GM23338 (cell line): ENCODE results near the gene AKAP8L. TPM values are rescaled to one million over a fixed set of nuclear protein-coding genes. Genes with fewer than 3 reads are reported as not detected.

Experiments used
- ATAC-seq: fragments of 200-7000 bp; cut with Tn5 transposase; 3 replicates; pipeline ENCODE4 v1.9.1; 2020
- DNase-seq: peaks from one replicate; pipeline ENCODE4 v3.0.0-alpha.2; 2015; ENCODE audit warnings: low spot score
- H2AFZ ChIP-seq: fragments of 200-600 bp; sonication (generic); 2 replicates; pipeline ENCODE4 v1.8.0; 2016; ENCODE audit warnings: antibody characterized with exemption, mild to moderate bottlenecking, moderate library complexity
- H3F3A ChIP-seq: fragments of 200-600 bp; sonication (generic); replicated peaks from 2 replicates; pipeline ENCODE4 v1.8.0; 2017; ENCODE audit warnings: antibody characterized with exemption, mixed run types, low read depth
- H3K27ac ChIP-seq: fragments of 200-600 bp; sonication (generic); 2 replicates; pipeline ENCODE4 v1.6.1; 2016; ENCODE audit warnings: low read depth
- H3K27me3 ChIP-seq: fragments of 200-600 bp; sonication (generic); 2 replicates; pipeline ENCODE4 v1.8.0; 2016; ENCODE audit warnings: mild to moderate bottlenecking, mixed run types, moderate library complexity; ENCODE audit not compliant: insufficient read depth
- H3K36me3 ChIP-seq: fragments of 200-600 bp; sonication (generic); 2 replicates; pipeline ENCODE4 v1.8.0; 2016; ENCODE audit warnings: mild to moderate bottlenecking; ENCODE audit not compliant: insufficient read depth
- H3K4me1 ChIP-seq: fragments of 200-600 bp; sonication (generic); 2 replicates; pipeline ENCODE4 v1.8.0; 2016; ENCODE audit warnings: mild to moderate bottlenecking, moderate library complexity; ENCODE audit not compliant: insufficient read depth
- H3K4me2 ChIP-seq: fragments of 200-600 bp; sonication (generic); 2 replicates; pipeline ENCODE4 v1.7.1; 2017; ENCODE audit warnings: mixed run types
- H3K4me3 ChIP-seq: fragments of 200-600 bp; sonication (generic); 2 replicates; pipeline ENCODE4 v1.6.1; 2016; ENCODE audit warnings: mixed run types
- H3K79me2 ChIP-seq: fragments of 200-600 bp; sonication (generic); replicated peaks from 2 replicates; pipeline ENCODE4 v1.8.0; 2017; ENCODE audit warnings: mild to moderate bottlenecking; ENCODE audit not compliant: insufficient read depth
- H3K9me2 ChIP-seq: fragments of 200-600 bp; sonication (generic); 2 replicates; pipeline ENCODE4 v1.8.0; 2017; ENCODE audit not compliant: insufficient read depth
- H4K20me1 ChIP-seq: fragments of 200-600 bp; sonication (generic); replicated peaks from 2 replicates; pipeline ENCODE4 v1.8.0; 2017; ENCODE audit warnings: mild to moderate bottlenecking; ENCODE audit not compliant: insufficient read depth
- H3K27ac Mint-ChIP-seq: 2 replicates; pipeline ENCODE4 v1.8.0; 2020; ENCODE audit warnings: inconsistent platforms, mild to moderate bottlenecking, moderate library complexity, mixed read lengths
- H3K27me3 Mint-ChIP-seq: 3 replicates; pipeline ENCODE4 v1.8.0; 2022; ENCODE audit warnings: low read depth, mild to moderate bottlenecking, moderate library complexity, mixed read lengths, inconsistent platforms; ENCODE audit not compliant: insufficient read depth, poor library complexity
- H3K36me3 Mint-ChIP-seq: 3 replicates; pipeline ENCODE4 v1.8.0; 2021; ENCODE audit warnings: low read depth, mild to moderate bottlenecking, inconsistent platforms, moderate library complexity, mixed read lengths
- H3K4me1 Mint-ChIP-seq: 3 replicates; pipeline ENCODE4 v1.8.0; 2020; ENCODE audit warnings: mild to moderate bottlenecking, inconsistent platforms, mixed read lengths
- H3K4me3 Mint-ChIP-seq: 3 replicates; pipeline ENCODE4 v1.8.0; 2021; ENCODE audit warnings: moderate library complexity, mild to moderate bottlenecking, inconsistent platforms, mixed read lengths
- H3K9me3 Mint-ChIP-seq: 3 replicates; pipeline ENCODE4 v1.8.0; 2020; ENCODE audit warnings: moderate library complexity, mild to moderate bottlenecking, inconsistent platforms, mixed read lengths
- CREB1 ChIP-seq: fragments of 250-450 bp; sonication (Bioruptor Pico); IDR thresholded peaks from 2 replicates; pipeline ENCODE4 v1.5.0; 2020; ENCODE audit warnings: low read depth, mild to moderate bottlenecking, moderate library complexity
- EZH2 ChIP-seq: fragments of 200-600 bp; sonication (generic); IDR thresholded peaks from one replicate; pipeline ENCODE4 v1.8.0; 2017; ENCODE audit warnings: antibody characterized with exemption, mild to moderate bottlenecking, low read depth; ENCODE audit not compliant: unreplicated experiment
- EZH2phosphoT487 ChIP-seq: fragments of 200-600 bp; sonication (generic); IDR thresholded peaks from one replicate; pipeline ENCODE4 v1.8.1; 2018; ENCODE audit warnings: antibody characterized with exemption; ENCODE audit not compliant: unreplicated experiment
- JUNB ChIP-seq: IDR thresholded peaks from one replicate; pipeline ENCODE4 v1.6.1; 2016; ENCODE audit warnings: antibody characterized with exemption; ENCODE audit not compliant: unreplicated experiment
- NANOG ChIP-seq: IDR thresholded peaks from 2 replicates; pipeline ENCODE4 v1.6.1; 2016; ENCODE audit warnings: antibody characterized with exemption, borderline replicate concordance
- POLR2AphosphoS5 ChIP-seq: IDR thresholded peaks from 2 replicates; pipeline ENCODE4 v1.6.1; 2016; ENCODE audit warnings: antibody characterized with exemption, low read depth
- STAT1 ChIP-seq: IDR thresholded peaks from one replicate; pipeline ENCODE4 v1.6.1; 2016; ENCODE audit warnings: antibody characterized with exemption; ENCODE audit not compliant: unreplicated experiment
- ZNF114 ChIP-seq: fragments of 250-450 bp; sonication (Bioruptor Pico); IDR thresholded peaks from 2 replicates; pipeline ENCODE4 v1.5.0; 2020; ENCODE audit warnings: mild to moderate bottlenecking, moderate library complexity
- ZNF331 ChIP-seq: fragments of 250-450 bp; sonication (Bioruptor Pico); IDR thresholded peaks from 2 replicates; pipeline ENCODE4 v1.5.0; 2020; ENCODE audit warnings: low read depth, mild to moderate bottlenecking, moderate library complexity
- polyA plus RNA-seq: library from polyadenylated mRNA; unstranded; fragments of >200 nt; fragmentation: Nextera tagmentation; extraction: Ambion mirVana; gene quantifications from 2 replicates; pipeline ENCODE4 v1.2.1, GENCODE V29; 2016
- total RNA-seq: library from RNA; depleted of rRNA; stranded (reverse); fragments of >200 nt; shearing (Covaris generic); gene quantifications from 2 replicates; pipeline ENCODE4 v1.2.3, GENCODE V29; 2014
- TF ChIP-seq, protein P1 (sequence below): fragments of 250-450 bp; sonication (Bioruptor Pico); IDR thresholded peaks from 2 replicates; pipeline ENCODE4 v1.5.0; 2020; ENCODE audit warnings: mild to moderate bottlenecking, moderate library complexity
- TF ChIP-seq, protein P2 (sequence below): IDR thresholded peaks from one replicate; pipeline ENCODE4 v1.6.1; 2018; ENCODE audit warnings: antibody characterized with exemption; ENCODE audit not compliant: unreplicated experiment
- TF ChIP-seq, protein P3 (sequence below), 2 experiments: fragments of 200-600 bp in 1 of 2; sonication (generic) in 1 of 2; conservative IDR thresholded peaks; 2 replicates each; pipeline versions ENCODE4 v1.5.1 to v1.6.1; 2016 to 2017; ENCODE audit warnings: antibody characterized with exemption in 2 of 2, low read depth in 2 of 2, mild to moderate bottlenecking in 2 of 2, moderate library complexity in 1 of 2
- TF ChIP-seq, protein P4 (sequence below): IDR thresholded peaks from 2 replicates; pipeline ENCODE4 v1.6.1; 2016; ENCODE audit warnings: antibody characterized with exemption

The AKAP8L gene
- total and polyA plus RNA-seq, 2 experiments from 2014 or later, result 78.8 to 165 TPM

DNA sequence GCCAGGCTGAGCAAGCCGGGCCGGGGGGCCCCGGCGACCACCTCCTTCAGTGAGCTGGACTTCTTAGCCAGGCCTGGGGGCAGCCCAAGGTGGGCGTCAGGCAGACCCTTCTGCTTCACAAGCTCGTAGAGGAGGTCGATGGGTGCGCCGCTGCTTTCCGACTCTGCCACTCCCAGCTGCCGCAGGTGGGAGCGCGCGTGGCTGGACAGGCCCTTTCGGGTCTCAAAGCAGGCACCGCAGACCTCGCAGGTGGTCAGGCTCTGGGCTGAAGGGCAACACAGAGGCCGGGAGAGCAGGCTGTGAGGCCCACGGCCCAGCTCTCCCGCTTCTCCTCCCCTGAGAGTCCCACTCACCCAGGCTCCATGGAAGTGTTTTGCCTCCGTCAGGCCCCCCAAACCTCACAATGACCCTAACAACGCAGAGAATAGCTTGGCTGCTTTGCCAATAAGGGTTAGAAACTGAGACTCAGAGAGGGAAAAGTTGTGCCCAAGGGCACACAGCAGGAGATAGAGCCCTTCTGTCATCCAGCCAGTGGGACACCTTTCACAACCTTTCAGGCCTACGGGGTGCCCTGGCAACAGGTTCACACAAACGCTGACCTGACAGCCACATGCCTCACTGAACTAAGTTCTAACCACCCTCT, 11.2 kb upstream of the AKAP8L start:
- H3K4me1 ChIP-seq, result 0 out of 2 replicates have a peak, but pooled peaks cover 6% of the 10 kb centered on the region
- H3F3A ChIP-seq, result peaks cover 4% of the 10 kb centered on the region; the same call in 1 of the 2 replicates
- TF ChIP-seq, protein P1, sequence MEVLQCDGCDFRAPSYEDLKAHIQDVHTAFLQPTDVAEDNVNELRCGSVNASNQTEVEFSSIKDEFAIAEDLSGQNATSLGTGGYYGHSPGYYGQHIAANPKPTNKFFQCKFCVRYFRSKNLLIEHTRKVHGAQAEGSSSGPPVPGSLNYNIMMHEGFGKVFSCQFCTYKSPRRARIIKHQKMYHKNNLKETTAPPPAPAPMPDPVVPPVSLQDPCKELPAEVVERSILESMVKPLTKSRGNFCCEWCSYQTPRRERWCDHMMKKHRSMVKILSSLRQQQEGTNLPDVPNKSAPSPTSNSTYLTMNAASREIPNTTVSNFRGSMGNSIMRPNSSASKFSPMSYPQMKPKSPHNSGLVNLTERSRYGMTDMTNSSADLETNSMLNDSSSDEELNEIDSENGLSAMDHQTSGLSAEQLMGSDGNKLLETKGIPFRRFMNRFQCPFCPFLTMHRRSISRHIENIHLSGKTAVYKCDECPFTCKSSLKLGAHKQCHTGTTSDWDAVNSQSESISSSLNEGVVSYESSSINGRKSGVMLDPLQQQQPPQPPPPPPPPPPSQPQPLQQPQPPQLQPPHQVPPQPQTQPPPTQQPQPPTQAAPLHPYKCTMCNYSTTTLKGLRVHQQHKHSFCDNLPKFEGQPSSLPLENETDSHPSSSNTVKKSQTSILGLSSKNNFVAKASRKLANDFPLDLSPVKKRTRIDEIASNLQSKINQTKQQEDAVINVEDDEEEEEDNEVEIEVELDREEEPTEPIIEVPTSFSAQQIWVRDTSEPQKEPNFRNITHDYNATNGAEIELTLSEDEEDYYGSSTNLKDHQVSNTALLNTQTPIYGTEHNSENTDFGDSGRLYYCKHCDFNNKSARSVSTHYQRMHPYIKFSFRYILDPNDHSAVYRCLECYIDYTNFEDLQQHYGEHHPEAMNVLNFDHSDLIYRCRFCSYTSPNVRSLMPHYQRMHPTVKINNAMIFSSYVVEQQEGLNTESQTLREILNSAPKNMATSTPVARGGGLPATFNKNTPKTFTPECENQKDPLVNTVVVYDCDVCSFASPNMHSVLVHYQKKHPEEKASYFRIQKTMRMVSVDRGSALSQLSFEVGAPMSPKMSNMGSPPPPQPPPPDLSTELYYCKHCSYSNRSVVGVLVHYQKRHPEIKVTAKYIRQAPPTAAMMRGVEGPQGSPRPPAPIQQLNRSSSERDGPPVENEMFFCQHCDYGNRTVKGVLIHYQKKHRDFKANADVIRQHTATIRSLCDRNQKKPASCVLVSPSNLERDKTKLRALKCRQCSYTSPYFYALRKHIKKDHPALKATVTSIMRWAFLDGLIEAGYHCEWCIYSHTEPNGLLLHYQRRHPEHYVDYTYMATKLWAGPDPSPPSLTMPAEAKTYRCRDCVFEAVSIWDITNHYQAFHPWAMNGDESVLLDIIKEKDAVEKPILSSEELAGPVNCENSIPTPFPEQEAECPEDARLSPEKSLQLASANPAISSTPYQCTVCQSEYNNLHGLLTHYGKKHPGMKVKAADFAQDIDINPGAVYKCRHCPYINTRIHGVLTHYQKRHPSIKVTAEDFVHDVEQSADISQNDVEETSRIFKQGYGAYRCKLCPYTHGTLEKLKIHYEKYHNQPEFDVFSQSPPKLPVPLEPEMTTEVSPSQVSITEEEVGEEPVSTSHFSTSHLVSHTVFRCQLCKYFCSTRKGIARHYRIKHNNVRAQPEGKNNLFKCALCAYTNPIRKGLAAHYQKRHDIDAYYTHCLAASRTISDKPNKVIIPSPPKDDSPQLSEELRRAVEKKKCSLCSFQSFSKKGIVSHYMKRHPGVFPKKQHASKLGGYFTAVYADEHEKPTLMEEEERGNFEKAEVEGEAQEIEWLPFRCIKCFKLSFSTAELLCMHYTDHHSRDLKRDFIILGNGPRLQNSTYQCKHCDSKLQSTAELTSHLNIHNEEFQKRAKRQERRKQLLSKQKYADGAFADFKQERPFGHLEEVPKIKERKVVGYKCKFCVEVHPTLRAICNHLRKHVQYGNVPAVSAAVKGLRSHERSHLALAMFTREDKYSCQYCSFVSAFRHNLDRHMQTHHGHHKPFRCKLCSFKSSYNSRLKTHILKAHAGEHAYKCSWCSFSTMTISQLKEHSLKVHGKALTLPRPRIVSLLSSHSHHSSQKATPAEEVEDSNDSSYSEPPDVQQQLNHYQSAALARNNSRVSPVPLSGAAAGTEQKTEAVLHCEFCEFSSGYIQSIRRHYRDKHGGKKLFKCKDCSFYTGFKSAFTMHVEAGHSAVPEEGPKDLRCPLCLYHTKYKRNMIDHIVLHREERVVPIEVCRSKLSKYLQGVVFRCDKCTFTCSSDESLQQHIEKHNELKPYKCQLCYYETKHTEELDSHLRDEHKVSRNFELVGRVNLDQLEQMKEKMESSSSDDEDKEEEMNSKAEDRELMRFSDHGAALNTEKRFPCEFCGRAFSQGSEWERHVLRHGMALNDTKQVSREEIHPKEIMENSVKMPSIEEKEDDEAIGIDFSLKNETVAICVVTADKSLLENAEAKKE (CRISPR knock-in tag), result no peak
- TF ChIP-seq CREB1 (CRISPR knock-in tag) (no peak), STAT1 (no peak), ZNF331 (CRISPR knock-in tag) (no peak), EZH2phosphoT487 (no peak), ZNF114 (CRISPR knock-in tag) (no peak), POLR2AphosphoS5 (no peak), EZH2 (no peak), JUNB (no peak), NANOG (no peak)
- TF ChIP-seq, protein P2, sequence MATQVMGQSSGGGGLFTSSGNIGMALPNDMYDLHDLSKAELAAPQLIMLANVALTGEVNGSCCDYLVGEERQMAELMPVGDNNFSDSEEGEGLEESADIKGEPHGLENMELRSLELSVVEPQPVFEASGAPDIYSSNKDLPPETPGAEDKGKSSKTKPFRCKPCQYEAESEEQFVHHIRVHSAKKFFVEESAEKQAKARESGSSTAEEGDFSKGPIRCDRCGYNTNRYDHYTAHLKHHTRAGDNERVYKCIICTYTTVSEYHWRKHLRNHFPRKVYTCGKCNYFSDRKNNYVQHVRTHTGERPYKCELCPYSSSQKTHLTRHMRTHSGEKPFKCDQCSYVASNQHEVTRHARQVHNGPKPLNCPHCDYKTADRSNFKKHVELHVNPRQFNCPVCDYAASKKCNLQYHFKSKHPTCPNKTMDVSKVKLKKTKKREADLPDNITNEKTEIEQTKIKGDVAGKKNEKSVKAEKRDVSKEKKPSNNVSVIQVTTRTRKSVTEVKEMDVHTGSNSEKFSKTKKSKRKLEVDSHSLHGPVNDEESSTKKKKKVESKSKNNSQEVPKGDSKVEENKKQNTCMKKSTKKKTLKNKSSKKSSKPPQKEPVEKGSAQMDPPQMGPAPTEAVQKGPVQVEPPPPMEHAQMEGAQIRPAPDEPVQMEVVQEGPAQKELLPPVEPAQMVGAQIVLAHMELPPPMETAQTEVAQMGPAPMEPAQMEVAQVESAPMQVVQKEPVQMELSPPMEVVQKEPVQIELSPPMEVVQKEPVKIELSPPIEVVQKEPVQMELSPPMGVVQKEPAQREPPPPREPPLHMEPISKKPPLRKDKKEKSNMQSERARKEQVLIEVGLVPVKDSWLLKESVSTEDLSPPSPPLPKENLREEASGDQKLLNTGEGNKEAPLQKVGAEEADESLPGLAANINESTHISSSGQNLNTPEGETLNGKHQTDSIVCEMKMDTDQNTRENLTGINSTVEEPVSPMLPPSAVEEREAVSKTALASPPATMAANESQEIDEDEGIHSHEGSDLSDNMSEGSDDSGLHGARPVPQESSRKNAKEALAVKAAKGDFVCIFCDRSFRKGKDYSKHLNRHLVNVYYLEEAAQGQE, result no peak
- TF ChIP-seq, protein P3, sequence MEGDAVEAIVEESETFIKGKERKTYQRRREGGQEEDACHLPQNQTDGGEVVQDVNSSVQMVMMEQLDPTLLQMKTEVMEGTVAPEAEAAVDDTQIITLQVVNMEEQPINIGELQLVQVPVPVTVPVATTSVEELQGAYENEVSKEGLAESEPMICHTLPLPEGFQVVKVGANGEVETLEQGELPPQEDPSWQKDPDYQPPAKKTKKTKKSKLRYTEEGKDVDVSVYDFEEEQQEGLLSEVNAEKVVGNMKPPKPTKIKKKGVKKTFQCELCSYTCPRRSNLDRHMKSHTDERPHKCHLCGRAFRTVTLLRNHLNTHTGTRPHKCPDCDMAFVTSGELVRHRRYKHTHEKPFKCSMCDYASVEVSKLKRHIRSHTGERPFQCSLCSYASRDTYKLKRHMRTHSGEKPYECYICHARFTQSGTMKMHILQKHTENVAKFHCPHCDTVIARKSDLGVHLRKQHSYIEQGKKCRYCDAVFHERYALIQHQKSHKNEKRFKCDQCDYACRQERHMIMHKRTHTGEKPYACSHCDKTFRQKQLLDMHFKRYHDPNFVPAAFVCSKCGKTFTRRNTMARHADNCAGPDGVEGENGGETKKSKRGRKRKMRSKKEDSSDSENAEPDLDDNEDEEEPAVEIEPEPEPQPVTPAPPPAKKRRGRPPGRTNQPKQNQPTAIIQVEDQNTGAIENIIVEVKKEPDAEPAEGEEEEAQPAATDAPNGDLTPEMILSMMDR (conservative IDR thresholded peaks at IDR 0.05; ENCODE audit: low read depth in 2 of 2), result no peak
- TF ChIP-seq, protein P4, sequence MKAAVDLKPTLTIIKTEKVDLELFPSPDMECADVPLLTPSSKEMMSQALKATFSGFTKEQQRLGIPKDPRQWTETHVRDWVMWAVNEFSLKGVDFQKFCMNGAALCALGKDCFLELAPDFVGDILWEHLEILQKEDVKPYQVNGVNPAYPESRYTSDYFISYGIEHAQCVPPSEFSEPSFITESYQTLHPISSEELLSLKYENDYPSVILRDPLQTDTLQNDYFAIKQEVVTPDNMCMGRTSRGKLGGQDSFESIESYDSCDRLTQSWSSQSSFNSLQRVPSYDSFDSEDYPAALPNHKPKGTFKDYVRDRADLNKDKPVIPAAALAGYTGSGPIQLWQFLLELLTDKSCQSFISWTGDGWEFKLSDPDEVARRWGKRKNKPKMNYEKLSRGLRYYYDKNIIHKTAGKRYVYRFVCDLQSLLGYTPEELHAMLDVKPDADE, result no peak
- ATAC-seq (no peak), DNase-seq (no peak)
- H3K79me2 ChIP-seq, result peaks cover 18% of the 10 kb centered on the region
- H3K4me3 Mint-ChIP-seq, result no peak overlapping the region
- H3K36me3 ChIP-seq, result no peaks in the 10 kb centered on the region
- no peak overlapping the region for H2AFZ ChIP-seq
- no peak overlapping the region for H3K4me3 ChIP-seq
- no peaks in the 10 kb centered on the region for H3K27me3 ChIP-seq
- H4K20me1 ChIP-seq, result peaks cover 16% of the 10 kb centered on the region
- H3K9me2 ChIP-seq, result no peaks in the 10 kb centered on the region
- no peak overlapping the region for H3K27ac ChIP-seq
- no peak overlapping the region for H3K27ac Mint-ChIP-seq
- peaks cover 14% of the 10 kb centered on the region for H3K36me3 Mint-ChIP-seq
- no peaks in the 10 kb centered on the region; the same call in 2 of the 3 replicates for H3K9me3 Mint-ChIP-seq
- H3K4me2 ChIP-seq, result no peak overlapping the region
- peaks cover 11% of the 10 kb centered on the region for H3K27me3 Mint-ChIP-seq
- H3K4me1 Mint-ChIP-seq, result peaks cover 21% of the 10 kb centered on the region
